HL-60/S4 treated with phorbol 12-myristate 13-acetate at 8.2 ng/mL for 4 days and 3 days (cell line): Measurements from ENCODE around the gene FOXI1.
"Not testable (repeated sequence)": the region's sequence is repeated elsewhere in the genome, so short reads cannot be mapped to it uniquely, and the experiment has no call there.

Source experiments
- in situ Hi-C: fragments of 300-500 bp; cut with MboI; formaldehyde crosslinking; loops from 2 replicates; pipeline ENCODE4 v1.15.0; 2022; ENCODE audit warnings: low sequenced_read_pairs

Gene FOXI1

GRCh38 chr5:170092455-170093101, 13.1 kb upstream of the FOXI1 start:
- in situ Hi-C loops, result no loop called here

GRCh38 chr5:170094329-170094728, 11.4 kb upstream of the FOXI1 start:
- in situ Hi-C loops, result not testable (repeated sequence)

GRCh38 chr5:170095646-170096045, 10.1 kb upstream of the FOXI1 start:
- in situ Hi-C loops, result no loop called here

GRCh38 chr5:170097934-170098333, 7.8 kb upstream of the FOXI1 start:
- in situ Hi-C loops, result no loop called here

- in situ Hi-C loops, result no loop called here
Measured at GRCh38 chr5:170100066-170100943, 5.4 kb upstream of the FOXI1 start.

GRCh38 chr5:170103447-170103846, 2.2 kb upstream of the FOXI1 start:
- in situ Hi-C loops, result no loop called here

GRCh38 chr5:170104299-170104698, 1.4 kb upstream of the FOXI1 start:
- in situ Hi-C loops, result no loop called here

GRCh38 chr5:170104710-170105109, 987 bp upstream of the FOXI1 start:
- in situ Hi-C loops, result no loop called here

GRCh38 chr5:170107674-170108073, 2.0 kb downstream of the FOXI1 start:
- in situ Hi-C loops, result no loop called here

GRCh38 chr5:170108266-170108785, 2.6 kb downstream of the FOXI1 start:
- in situ Hi-C loops, result no loop called here

GRCh38 chr5:170109059-170110031, 3.6 kb downstream of the FOXI1 start:
- in situ Hi-C loops, result no loop called here

GRCh38 chr5:170110403-170111087, 4.8 kb downstream of the FOXI1 start:
- in situ Hi-C loops, result no loop called here

- in situ Hi-C loops, result no loop called here
Measured at GRCh38 chr5:170111088-170111785, 5.5 kb downstream of the FOXI1 start.

GRCh38 chr5:170112876-170113521, 7.3 kb downstream of the FOXI1 start:
- in situ Hi-C loops, result no loop called here

- in situ Hi-C loops, result no loop called here
Measured at GRCh38 chr5:170113522-170113900, 7.8 kb downstream of the FOXI1 start.

- in situ Hi-C loops, result no loop called here
Measured at GRCh38 chr5:170114271-170114670, 8.6 kb downstream of the FOXI1 start.

- in situ Hi-C loops, result no loop called here
Measured at GRCh38 chr5:170115925-170116324, 10.2 kb downstream of the FOXI1 start.

- in situ Hi-C loops, result no loop called here
Measured at GRCh38 chr5:170117736-170118135, 12.0 kb downstream of the FOXI1 start.

- in situ Hi-C loops, result no loop called here
Measured at GRCh38 chr5:170120576-170120975, 14.9 kb downstream of the FOXI1 start.
